A549 (cell line): ENCODE data around the gene NTSR1. TPM values are rescaled to one million over a fixed set of nuclear protein-coding genes. Genes with fewer than 3 reads are reported as not detected.

Experiments
- ATAC-seq, 2 experiments: fragments of 200-7000 bp in 1 of 2; fragments of >200 bp in 1 of 2; cut with Nextera tagmentation in 1 of 2; cut with Tn5 transposase in 1 of 2; 3 replicates each; pipeline versions ENCODE4 v1.8.0 to v1.9.1; 2018 to 2020; ENCODE audit warnings: mild to moderate bottlenecking in 1 of 2, moderate library complexity in 1 of 2
- CTCF ChIA-PET: fragments of 300-600 bp; sonication (Branson Sonifier 250); formaldehyde crosslinking; extraction: SDS; loops from one replicate; lab custom pipeline; 2021; ENCODE audit warnings: antibody characterized with exemption, inconsistent platforms; lab: Yijun Ruan, JAX
- POLR2A ChIA-PET: fragments of 350-600 bp; formaldehyde crosslinking; extraction: SDS; loops from one replicate; lab custom pipeline; 2021; ENCODE audit warnings: antibody characterized with exemption, inconsistent platforms; lab: Yijun Ruan, JAX
- DNase-seq, 2 experiments: peaks; one replicate each; pipeline versions ENCODE4 v3.0.0 to v3.0.0-alpha.2; 2011 to 2016; ENCODE audit warnings: low read depth in 1 of 2, low spot score in 1 of 2
- FAIRE-seq: peaks from 2 replicates; lab custom pipeline; 2011; peaks lifted over from hg19 to GRCh38; lab: Jason Lieb, UNC
- H3K27ac ChIP-seq, 2 experiments: fragments of >200 bp; sonication (Bioruptor Twin); formaldehyde crosslinking; 3 replicates each; pipeline ENCODE4 v1.5.1; 2016 to 2017
- H3K4me1 ChIP-seq: fragments of >200 bp; sonication (Bioruptor Twin); formaldehyde crosslinking; 3 replicates; pipeline ENCODE4 v1.6.1; 2016
- H3K4me2 ChIP-seq: fragments of >200 bp; sonication (Bioruptor Twin); formaldehyde crosslinking; 3 replicates; pipeline ENCODE4 v1.6.1; 2016
- H3K4me3 ChIP-seq: fragments of >200 bp; sonication (Bioruptor Twin); formaldehyde crosslinking; 3 replicates; pipeline ENCODE4 v1.5.1; 2016
- H3K9me3 ChIP-seq: fragments of >200 bp; sonication (Bioruptor Twin); formaldehyde crosslinking; 3 replicates; pipeline ENCODE4 v1.6.1; 2016
- CBX8 ChIP-seq: fragments of 200-600 bp; sonication (generic); IDR thresholded peaks from 2 replicates; pipeline ENCODE4 v1.6.1; 2016
- CHD4 ChIP-seq: fragments of 200-600 bp; sonication (generic); IDR thresholded peaks from 2 replicates; pipeline ENCODE4 v1.6.1; 2016; ENCODE audit warnings: antibody characterized with exemption, mild to moderate bottlenecking, borderline replicate concordance
- CTCF ChIP-seq: fragments of >200 bp; sonication (Bioruptor Twin); formaldehyde crosslinking; IDR thresholded peaks from 3 replicates; pipeline ENCODE4 v1.5.1; 2016
- E2F6 ChIP-seq: IDR thresholded peaks from 2 replicates; pipeline ENCODE4 v1.6.1; 2012; ENCODE audit warnings: low read depth, borderline replicate concordance
- FOSB ChIP-seq: fragments of 250-450 bp; sonication (Bioruptor Pico); IDR thresholded peaks from 2 replicates; pipeline ENCODE4 v1.5.0; 2020; ENCODE audit warnings: mild to moderate bottlenecking, moderate library complexity
- HEYL ChIP-seq: fragments of 250-450 bp; sonication (Bioruptor Pico); IDR thresholded peaks from 2 replicates; pipeline ENCODE4 v1.8.0; 2021; ENCODE audit warnings: mild to moderate bottlenecking, moderate library complexity
- HOXA7 ChIP-seq: fragments of 250-450 bp; sonication (Bioruptor Pico); IDR thresholded peaks from 2 replicates; pipeline ENCODE4 v1.5.0; 2020; ENCODE audit warnings: mild to moderate bottlenecking, moderate library complexity
- NPAS2 ChIP-seq: fragments of 250-450 bp; sonication (Bioruptor Pico); IDR thresholded peaks from 2 replicates; pipeline ENCODE4 v1.8.0; 2022; ENCODE audit warnings: mild to moderate bottlenecking, moderate library complexity, borderline replicate concordance
- NR3C1 ChIP-seq: fragments of >200 bp; sonication (Bioruptor Twin); formaldehyde crosslinking; IDR thresholded peaks from 3 replicates; pipeline ENCODE4 v1.6.1; 2017
- PBX3 ChIP-seq: IDR thresholded peaks from 2 replicates; pipeline ENCODE4 v1.6.1; 2012
- POLR2A ChIP-seq: IDR thresholded peaks from 2 replicates; pipeline ENCODE4 v1.6.1; 2012; ENCODE audit warnings: mild to moderate bottlenecking, low read length
- RAD21 ChIP-seq, 2 experiments: fragments of >200 bp in 1 of 2; sonication (Bioruptor Twin) in 1 of 2; formaldehyde crosslinking in 1 of 2; IDR thresholded peaks in 1 of 2; conservative IDR thresholded peaks in 1 of 2; 2 replicates in 1 of 2; 3 replicates in 1 of 2; pipeline ENCODE4 v1.6.1; 2012 to 2018; ENCODE audit warnings: inconsistent platforms in 1 of 2
- RNF2 ChIP-seq: fragments of 200-600 bp; sonication (generic); IDR thresholded peaks from 2 replicates; pipeline ENCODE4 v1.6.1; 2016; ENCODE audit warnings: low read depth, mild to moderate bottlenecking, antibody characterized with exemption, moderate library complexity, borderline replicate concordance
- SREBF2 ChIP-seq: fragments of 450-650 bp; IDR thresholded peaks from 2 replicates; pipeline ENCODE4 v1.6.1; 2014; ENCODE audit warnings: mild to moderate bottlenecking, moderate library complexity
- ZFP36 ChIP-seq: fragments of 450-650 bp; IDR thresholded peaks from 2 replicates; pipeline ENCODE4 v1.6.1; 2014; ENCODE audit warnings: borderline replicate concordance; ENCODE audit not compliant: partially characterized antibody
- WGBS: methylation state at CpG from one replicate; pipeline ENCODE4 v1.1.6; 2017; ENCODE audit errors: missing lambda C conversion rate; 5-methylcytosine and 5-hydroxymethylcytosine counted together
- polyA plus RNA-seq, 4 experiments: library from polyadenylated mRNA; depleted of rRNA in 3 of 4; stranded (reverse); fragments of >200 nt; fragmentation: RNase III in 1 of 4; extraction: RNeasy Plus Mini Kit Qiagen cat#74134 plus additional on column Dnase treatment in 1 of 4; gene quantifications; 2 replicates in 3 of 4; 3 replicates in 1 of 4; pipeline ENCODE4 v1.2.3, GENCODE V29; 2011 to 2017
- TF ChIP-seq, protein P1 (sequence below): IDR thresholded peaks from 2 replicates; pipeline ENCODE4 v1.6.1; 2012

Gene NTSR1
- polyA plus RNA-seq, 2 of the 4 experiments (the other 2 are of a cell fraction), result 0.03 TPM; not detected in 1

DNA sequence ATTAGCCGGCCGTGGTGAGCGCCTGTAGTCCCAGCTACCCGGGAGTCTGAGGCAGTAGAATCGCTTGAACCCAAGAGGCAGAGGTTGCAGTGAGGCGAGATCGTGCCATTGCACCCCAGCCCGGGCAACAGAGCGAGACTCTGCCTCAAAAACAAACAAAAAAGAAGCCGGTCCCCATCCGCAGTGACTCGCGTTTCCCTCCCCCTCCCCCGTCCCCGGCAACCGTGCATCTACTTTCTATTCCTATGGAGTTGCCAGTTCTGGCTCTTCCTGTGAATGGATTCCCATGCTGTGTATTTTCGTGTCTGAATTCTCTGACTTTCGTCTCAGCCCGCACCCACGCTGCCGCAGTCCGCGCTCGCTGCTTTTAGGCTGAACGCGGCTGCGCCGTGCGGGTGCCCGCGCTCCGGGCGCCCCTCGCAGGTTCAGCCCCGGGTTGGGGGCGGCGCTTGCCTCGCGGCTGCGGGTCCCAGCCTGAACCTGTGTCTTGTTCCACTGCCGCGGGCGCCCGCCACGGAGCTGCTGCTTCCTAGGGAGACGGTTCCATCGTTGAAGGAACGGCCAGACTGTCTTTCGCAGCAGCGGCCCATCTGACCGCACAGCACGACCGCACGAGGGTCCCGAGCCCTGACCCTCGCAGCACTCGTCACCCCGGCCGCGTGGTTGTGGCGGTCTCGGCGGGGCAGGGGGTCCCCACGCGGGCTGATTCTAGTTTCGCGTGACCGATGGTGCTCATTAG lies 86.6 kb downstream of the NTSR1 start:
- H3K4me1 ChIP-seq, result peaks cover 29% of the 10 kb centered on the region
- peak overlapping the region; percentile 64 for H3K4me3 ChIP-seq
- FAIRE-seq (no peak), ATAC-seq (peak; percentile 20 to 47), DNase-seq (peak; percentile 59 to 71)
- H3K27ac ChIP-seq, result peak overlapping the region; percentile 92 to 100
- ChIA-PET CTCF (interaction anchor here (2.1 to 10.3 kb wide), 2 partner anchors 13 to 91 kb away, joined by 12 to 250 read pairs; partner anchors contain the start of gene NTSR1), POLR2A (interaction anchor here (0.6 to 1.7 kb wide), 6 partner anchors 27 to 608 kb away, joined by 3 to 16 read pairs (median 6); partner anchors contain the start of gene SLCO4A1)
- 2% methylated on average over 62 of the region's 68 CpGs for WGBS
- H3K9me3 ChIP-seq, result no peaks in the 10 kb centered on the region
- peak overlapping the region; percentile 88 for H3K4me2 ChIP-seq
- TF ChIP-seq POLR2A, result peak; percentile 43
- TF ChIP-seq, protein P1, sequence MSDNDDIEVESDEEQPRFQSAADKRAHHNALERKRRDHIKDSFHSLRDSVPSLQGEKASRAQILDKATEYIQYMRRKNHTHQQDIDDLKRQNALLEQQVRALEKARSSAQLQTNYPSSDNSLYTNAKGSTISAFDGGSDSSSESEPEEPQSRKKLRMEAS, result peak; percentile 79
- TF ChIP-seq E2F6, result peak; percentile 85; the same call in 1 of the 2 replicates
- TF ChIP-seq CTCF, result no peak
- TF ChIP-seq HEYL (CRISPR knock-in tag), result no peak
- TF ChIP-seq RNF2, result peak; percentile 80; the same call in 1 of the 2 replicates
- TF ChIP-seq RAD21 (conservative IDR thresholded peaks at IDR 0.05 in 1 of 2, IDR thresholded peaks at IDR 0.05 in 1 of 2), result no peak
- no peak for TF ChIP-seq ZFP36
- TF ChIP-seq, all 56 proteins: peak for 4

DNA sequence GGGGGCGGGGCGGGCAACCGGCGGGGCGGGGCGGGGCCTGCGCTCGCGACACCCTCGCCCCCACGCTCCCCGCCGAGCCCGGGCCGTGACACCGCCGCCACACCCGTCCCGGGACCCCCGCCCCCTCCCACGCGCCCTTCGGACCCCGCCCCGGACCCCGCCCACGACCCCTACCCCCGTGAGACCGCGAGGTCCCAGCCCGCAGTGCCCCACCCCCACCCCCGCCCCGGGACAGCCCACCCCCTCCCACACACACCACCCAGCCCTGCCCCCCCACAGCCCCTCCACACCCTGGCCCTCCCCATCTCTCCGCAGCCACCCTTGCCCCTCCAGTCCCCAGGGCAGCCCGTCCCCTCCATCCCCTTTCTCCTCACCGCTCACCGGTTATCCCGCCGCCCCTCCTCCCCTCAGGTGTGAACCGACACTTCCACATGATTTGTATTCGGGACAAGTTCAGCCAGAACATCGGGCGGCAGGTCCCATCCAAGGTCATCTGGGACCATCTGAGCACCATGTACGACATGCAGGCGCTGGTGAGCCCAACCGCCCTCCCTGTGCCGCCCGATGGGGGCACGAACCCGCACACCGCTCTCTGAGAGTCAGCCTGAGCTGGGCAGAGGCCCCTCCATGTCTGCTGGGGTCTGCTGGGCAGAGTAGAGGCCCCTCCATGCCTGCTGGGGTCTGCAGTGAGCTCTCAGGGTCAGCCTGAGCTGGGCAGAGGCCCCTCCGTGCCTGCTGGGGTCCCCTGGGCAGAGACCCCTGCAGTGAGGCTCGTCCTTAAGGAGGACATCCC lies 88.3 kb downstream of the NTSR1 start:
- ChIA-PET CTCF (interaction anchor here (0.6 to 3.5 kb wide), 8 partner anchors 9 to 129 kb away, joined by 3 to 29 read pairs (median 4); no protein-coding TSS in a partner anchor), POLR2A (interaction anchor here (0.6 to 1.0 kb wide), 2 partner anchors 19 to 74 kb away, joined by 3 to 5 read pairs; no protein-coding TSS in a partner anchor)
- peak overlapping the region; percentile 64 for H3K4me3 ChIP-seq
- DNase-seq (no peak), ATAC-seq (no peak), FAIRE-seq (no peak)
- no peak for TF ChIP-seq NR3C1
- no peak for TF ChIP-seq SREBF2
- TF ChIP-seq CHD4, result no peak
- TF ChIP-seq PBX3, result no peak
- no peak for TF ChIP-seq FOSB (CRISPR knock-in tag)
- TF ChIP-seq NPAS2, result no peak
- TF ChIP-seq HOXA7 (CRISPR knock-in tag), result no peak
- no peak for TF ChIP-seq CBX8
- H3K4me2 ChIP-seq, result peak overlapping the region; percentile 88
- no peaks in the 10 kb centered on the region for H3K9me3 ChIP-seq
- peak overlapping the region; percentile 92 to 100 for H3K27ac ChIP-seq
- 45% methylated on average over 16 of the region's 53 CpGs for WGBS
- peaks cover 26% of the 10 kb centered on the region for H3K4me1 ChIP-seq
